ENCODE measurements around the gene ZNF549. TPM values are rescaled to one million over a fixed set of nuclear protein-coding genes. Genes with fewer than 3 reads are reported as not detected.

ZNF549 gene
- total and polyA plus RNA-seq, 2 of the 8 experiments (the other 6 are each of a cell fraction or from before 2014, with no cell fraction given) = 4.3 to 9.7 TPM

- no peak overlapping the region for H3K4ac ChIP-seq (replicated peaks; ENCODE audit: insufficient read length, low read depth, low read length)
- H2BK5ac ChIP-seq (ENCODE audit: low read depth, low read length) = no peak overlapping the region
- H3K14ac ChIP-seq (ENCODE audit: insufficient read length) = no peak overlapping the region
- ChIA-PET POLR2A (ENCODE audit: partially characterized antibody) (interaction anchor here (0.6 to 2.2 kb wide), 4 partner anchors 12 to 178 kb away, joined by 3 to 6 read pairs (median 3); no protein-coding TSS in a partner anchor), CTCF (ENCODE audit: partially characterized antibody) (no interaction called here)
- no peak overlapping the region for H2BK12ac ChIP-seq (ENCODE audit: low read depth, low read length)
- H3K79me2 ChIP-seq (ENCODE audit: control insufficient read depth in 1 of 2, insufficient read depth in 2 of 2, low read length in 2 of 2) = no peaks in the 10 kb centered on the region
- H3K4me1 ChIP-seq (replicated peaks in 1 of 4; ENCODE audit: control insufficient read depth in 3 of 4, insufficient read depth in 4 of 4, low read length in 3 of 4) = no peaks in the 10 kb centered on the region
- DNase-seq (ENCODE audit: low read depth in 1 of 2, low spot score in 2 of 2) (no peak), FAIRE-seq (no peak)
- peak in 1 of 2 experiments; percentile 52; a peak in 1 of 3 replicates for TF ChIP-seq POLR2A (IDR thresholded peaks at IDR 0.05; ENCODE audit: control extremely low read depth in 1 of 2, low read depth in 2 of 2, low read length in 2 of 2)
- no peak for TF ChIP-seq TBP (IDR thresholded peaks at IDR 0.05; ENCODE audit: low read depth, low read length)
- TF ChIP-seq SIRT6 (IDR thresholded peaks at IDR 0.05; ENCODE audit: low read length) = no peak
- H4K8ac ChIP-seq (ENCODE audit: extremely low read depth, insufficient read depth, low read length) = no peak overlapping the region
- H3K23ac ChIP-seq (ENCODE audit: insufficient read length) = no peak overlapping the region
- H2BK120ac ChIP-seq (replicated peaks; ENCODE audit: low read depth, low read length) = no peak overlapping the region
- H3K36me3 ChIP-seq (ENCODE audit: control insufficient read depth in 2 of 4, insufficient read depth in 4 of 4, low read length in 3 of 4) = peaks cover 21 to 54% (median 46%) of the 10 kb centered on the region in 4 experiments; a peak in 7 of 8 replicates
- H4K5ac ChIP-seq (ENCODE audit: insufficient read length, low read depth, low read length) = no peak overlapping the region
- H3K23me2 ChIP-seq (ENCODE audit: low read depth, low read length) = no peaks in the 10 kb centered on the region
- H3K27ac ChIP-seq (ENCODE audit: low read depth, low read length) = no peak overlapping the region
- no peak overlapping the region for H3K9ac ChIP-seq (replicated peaks in 1 of 4; ENCODE audit: extremely low read depth in 1 of 4, low read depth in 3 of 4, low read length in 3 of 4)
- H3K4me2 ChIP-seq (ENCODE audit: insufficient read depth in 1 of 2, low read depth in 2 of 2, low read length in 2 of 2) = no peak overlapping the region
- H3K9me3 ChIP-seq (ENCODE audit: insufficient read depth in 2 of 2, low read depth in 1 of 2, low read length in 1 of 2) = peaks cover 87 to 99% of the 10 kb centered on the region in 2 experiments
- H2BK20ac ChIP-seq (ENCODE audit: low read length) = no peak overlapping the region
- H2AFZ ChIP-seq (ENCODE audit: low read length) = no peak overlapping the region
- no peak overlapping the region for H2BK15ac ChIP-seq (ENCODE audit: low read length)
- H3K56ac ChIP-seq (replicated peaks; ENCODE audit: insufficient read length, low read depth, low read length) = no peak overlapping the region
- no peaks in the 10 kb centered on the region for H3K27me3 ChIP-seq (replicated peaks in 1 of 4; ENCODE audit: control insufficient read depth in 3 of 4, extremely low read depth in 1 of 4, insufficient read depth in 3 of 4, low read length in 3 of 4)
- H4K91ac ChIP-seq (replicated peaks; ENCODE audit: insufficient read length, low read length) = no peak overlapping the region
- no peak overlapping the region for H2AK5ac ChIP-seq (ENCODE audit: low read depth, low read length)
- H4K20me1 ChIP-seq (replicated peaks in 1 of 2; ENCODE audit: control insufficient read depth in 1 of 2, insufficient read depth in 2 of 2, low read length in 2 of 2) = no peaks in the 10 kb centered on the region
- no peak overlapping the region for H3K4me3 ChIP-seq (ENCODE audit: extremely low read depth in 1 of 4, insufficient read depth in 2 of 4, low read depth in 3 of 4, low read length in 4 of 4)
- H3K79me1 ChIP-seq (ENCODE audit: low read depth, low read length) = no peaks in the 10 kb centered on the region
- H3K18ac ChIP-seq (ENCODE audit: extremely low read depth, low read length) = no peak overlapping the region
Measured at GRCh38 chr19:57570707-57571106, 43.6 kb downstream of the ZNF549 start.

Measured in H1 (cell line).